Type B pancreatic cell (in vitro differentiated cells): ENCODE measurements around the gene FAM81A. TPM values are rescaled to one million over a fixed set of nuclear protein-coding genes. Genes with fewer than 3 reads are reported as not detected.
"Not testable (repeated sequence)": the region's sequence is repeated elsewhere in the genome, so short reads cannot be mapped to it uniquely, and the experiment has no call there.

ENCODE experiments used
- DNase-seq: peaks from one replicate; pipeline ENCODE4 v3.0.0; 2021; ENCODE audit warnings: mixed read lengths; ENCODE audit not compliant: unreplicated experiment; ENCODE audit errors: extremely low spot score
- H3K27ac Mint-ChIP-seq: 2 replicates; pipeline ENCODE4 v1.8.0; 2021; ENCODE audit warnings: mild to moderate bottlenecking, mixed read lengths
- H3K27me3 Mint-ChIP-seq: 2 replicates; pipeline ENCODE4 v1.8.0; 2021; ENCODE audit warnings: mixed read lengths
- H3K36me3 Mint-ChIP-seq: 2 replicates; pipeline ENCODE4 v1.8.0; 2021; ENCODE audit warnings: mixed read lengths
- H3K4me1 Mint-ChIP-seq: one replicate; pipeline ENCODE4 v1.8.0; 2021; ENCODE audit warnings: mixed read lengths; ENCODE audit not compliant: unreplicated experiment
- H3K4me3 Mint-ChIP-seq: 2 replicates; pipeline ENCODE4 v1.8.0; 2021; ENCODE audit warnings: mild to moderate bottlenecking, mixed read lengths
- H3K9me3 Mint-ChIP-seq: 2 replicates; pipeline ENCODE4 v1.8.0; 2021; ENCODE audit warnings: mixed read lengths
- total RNA-seq: library from RNA; stranded (reverse); gene quantifications from 2 replicates; pipeline ENCODE4 v1.2.1, GENCODE V29; 2021; ENCODE audit warnings: low replicate concordance
- TF ChIP-seq, protein P1 (sequence below): fragments of 200-600 bp; sonication (generic); conservative IDR thresholded peaks from 2 replicates; pipeline ENCODE4 v1.5.0; 2021; ENCODE audit warnings: antibody characterized with exemption, mild to moderate bottlenecking

FAM81A gene
- total RNA-seq, 1 donor from 2014 or later: 1.4 TPM

DNA sequence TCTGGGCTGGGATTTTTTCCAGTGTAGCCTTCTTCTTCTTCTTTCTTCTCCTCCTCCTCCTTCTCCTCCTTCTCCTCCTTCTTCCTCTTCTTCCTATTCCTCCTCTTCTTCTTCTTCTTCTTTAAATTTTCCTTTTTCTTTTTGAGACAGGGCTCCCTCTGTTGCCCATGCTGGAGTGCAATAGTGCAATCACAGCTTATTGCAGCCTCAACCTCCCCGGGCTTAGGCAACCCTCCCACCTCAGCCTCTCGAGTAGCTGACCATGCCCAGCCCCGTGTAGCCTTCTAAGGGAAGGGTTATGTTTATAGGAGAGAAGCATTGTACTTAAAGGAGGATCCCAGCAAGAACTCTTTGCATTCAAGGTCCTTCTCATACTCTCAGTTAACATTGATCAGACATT lies 41.3 kb upstream of the FAM81A start:
- Mint-ChIP-seq H3K4me1 (peaks cover 1% of the 10 kb centered on the region), H3K9me3 (no peaks in the 10 kb centered on the region), H3K27ac (no peak overlapping the region), H3K36me3 (no peaks in the 10 kb centered on the region), H3K4me3 (no peak overlapping the region), H3K27me3 (peaks cover 18% of the 10 kb centered on the region)
- TF ChIP-seq, protein P1, sequence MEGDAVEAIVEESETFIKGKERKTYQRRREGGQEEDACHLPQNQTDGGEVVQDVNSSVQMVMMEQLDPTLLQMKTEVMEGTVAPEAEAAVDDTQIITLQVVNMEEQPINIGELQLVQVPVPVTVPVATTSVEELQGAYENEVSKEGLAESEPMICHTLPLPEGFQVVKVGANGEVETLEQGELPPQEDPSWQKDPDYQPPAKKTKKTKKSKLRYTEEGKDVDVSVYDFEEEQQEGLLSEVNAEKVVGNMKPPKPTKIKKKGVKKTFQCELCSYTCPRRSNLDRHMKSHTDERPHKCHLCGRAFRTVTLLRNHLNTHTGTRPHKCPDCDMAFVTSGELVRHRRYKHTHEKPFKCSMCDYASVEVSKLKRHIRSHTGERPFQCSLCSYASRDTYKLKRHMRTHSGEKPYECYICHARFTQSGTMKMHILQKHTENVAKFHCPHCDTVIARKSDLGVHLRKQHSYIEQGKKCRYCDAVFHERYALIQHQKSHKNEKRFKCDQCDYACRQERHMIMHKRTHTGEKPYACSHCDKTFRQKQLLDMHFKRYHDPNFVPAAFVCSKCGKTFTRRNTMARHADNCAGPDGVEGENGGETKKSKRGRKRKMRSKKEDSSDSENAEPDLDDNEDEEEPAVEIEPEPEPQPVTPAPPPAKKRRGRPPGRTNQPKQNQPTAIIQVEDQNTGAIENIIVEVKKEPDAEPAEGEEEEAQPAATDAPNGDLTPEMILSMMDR: no peak
- DNase-seq: no peak

DNA sequence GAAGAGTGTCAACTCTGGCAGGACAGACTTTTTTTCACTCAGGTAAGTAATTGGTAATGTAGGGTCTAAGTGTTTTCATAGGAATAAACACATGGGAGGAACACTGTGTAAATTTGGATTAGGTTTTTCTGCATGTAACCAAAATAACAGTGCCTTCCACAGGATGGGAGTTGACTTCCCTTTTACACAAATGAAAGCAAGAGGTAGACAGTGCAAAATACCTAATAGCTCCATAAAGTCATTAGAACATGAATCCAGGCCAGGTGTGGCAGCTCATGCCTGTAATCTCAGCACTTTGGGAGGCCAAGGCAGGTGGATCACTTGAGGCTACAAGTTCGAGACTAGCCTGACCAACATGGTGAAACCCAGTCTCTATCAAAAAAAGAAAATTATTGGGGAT lies 39.8 kb upstream of the FAM81A start:
- Mint-ChIP-seq H3K36me3 (no peaks in the 10 kb centered on the region), H3K27me3 (peaks cover 18% of the 10 kb centered on the region), H3K27ac (no peak overlapping the region), H3K4me3 (no peak overlapping the region), H3K4me1 (peaks cover 5% of the 10 kb centered on the region), H3K9me3 (no peaks in the 10 kb centered on the region)
- TF ChIP-seq, protein P1: no peak
- no peak for DNase-seq

DNA sequence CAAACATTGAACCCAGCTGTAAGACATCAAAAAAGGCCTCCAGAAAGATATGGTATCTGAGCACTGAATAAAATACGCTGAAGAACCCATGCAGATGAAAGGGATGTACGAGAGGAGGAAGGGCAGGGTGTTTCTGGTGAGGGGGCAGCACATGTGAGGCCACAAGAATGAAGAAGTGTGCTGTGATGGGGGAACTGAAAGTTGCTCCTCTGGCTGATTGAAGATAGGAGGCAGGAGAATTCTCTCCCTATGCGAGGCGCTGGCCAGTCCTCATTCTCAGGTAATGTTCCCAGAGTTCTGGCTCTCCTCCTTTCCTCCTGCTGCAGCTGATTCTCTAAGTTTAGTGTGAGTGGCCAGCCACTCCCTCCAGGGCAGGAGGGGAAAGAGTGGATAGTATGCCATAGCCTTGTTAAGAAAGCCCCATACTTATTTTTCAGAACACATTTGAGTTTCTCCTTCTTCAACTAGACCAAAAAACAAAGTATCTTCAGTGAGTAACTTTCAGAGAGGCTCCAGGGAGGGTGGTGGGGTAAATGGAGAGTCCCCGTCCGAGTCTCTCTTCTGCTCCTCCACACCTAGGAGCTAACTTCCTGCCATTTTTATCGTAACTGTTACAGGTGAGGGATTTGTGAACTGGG lies 38.4 kb upstream of the FAM81A start:
- Mint-ChIP-seq H3K27ac (no peak overlapping the region), H3K9me3 (no peaks in the 10 kb centered on the region), H3K36me3 (no peaks in the 10 kb centered on the region), H3K4me3 (no peak overlapping the region), H3K4me1 (peaks cover 5% of the 10 kb centered on the region), H3K27me3 (peaks cover 18% of the 10 kb centered on the region)
- no peak for DNase-seq
- TF ChIP-seq, protein P1: no peak

DNA sequence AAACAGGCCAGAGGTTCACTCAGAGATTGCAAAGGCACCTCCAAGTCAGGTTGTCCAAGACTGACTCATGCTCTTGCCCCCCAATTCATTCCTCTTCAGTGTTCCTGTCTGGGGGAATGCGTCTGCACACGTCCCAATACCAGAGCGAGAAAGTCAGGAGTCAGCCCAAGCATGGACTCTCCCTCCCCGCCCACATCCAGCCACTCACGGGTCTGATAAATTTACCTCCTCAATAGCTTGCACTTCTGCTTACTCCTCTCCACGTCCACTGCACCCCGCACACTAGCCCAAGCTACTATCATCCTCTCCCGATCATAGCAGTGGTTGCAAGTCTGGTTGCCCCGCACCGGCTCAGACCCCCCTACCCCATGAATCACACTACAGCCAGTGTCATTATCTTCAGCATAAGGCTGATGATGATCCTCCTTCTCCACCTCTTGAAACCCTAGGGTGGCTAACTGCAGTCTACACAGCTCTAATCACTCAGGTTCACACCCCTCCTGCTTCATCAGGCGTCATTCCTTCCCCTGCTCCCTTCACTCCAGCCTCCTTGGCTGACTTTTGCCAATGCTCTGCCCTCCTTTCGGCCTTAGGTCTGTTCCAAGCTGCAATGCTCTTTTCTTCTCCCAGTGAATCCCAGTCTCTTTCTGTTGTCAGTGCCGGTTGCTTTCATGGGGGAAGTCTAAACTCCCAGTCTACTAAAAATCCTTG lies 37.7 kb upstream of the FAM81A start:
- TF ChIP-seq, protein P1: no peak
- no peaks in the 10 kb centered on the region for H3K9me3 Mint-ChIP-seq
- H3K4me1 Mint-ChIP-seq: peaks cover 5% of the 10 kb centered on the region
- H3K27ac Mint-ChIP-seq: no peak overlapping the region
- H3K27me3 Mint-ChIP-seq: peaks cover 18% of the 10 kb centered on the region
- H3K36me3 Mint-ChIP-seq: no peaks in the 10 kb centered on the region
- no peak overlapping the region for H3K4me3 Mint-ChIP-seq
- no peak for DNase-seq

DNA sequence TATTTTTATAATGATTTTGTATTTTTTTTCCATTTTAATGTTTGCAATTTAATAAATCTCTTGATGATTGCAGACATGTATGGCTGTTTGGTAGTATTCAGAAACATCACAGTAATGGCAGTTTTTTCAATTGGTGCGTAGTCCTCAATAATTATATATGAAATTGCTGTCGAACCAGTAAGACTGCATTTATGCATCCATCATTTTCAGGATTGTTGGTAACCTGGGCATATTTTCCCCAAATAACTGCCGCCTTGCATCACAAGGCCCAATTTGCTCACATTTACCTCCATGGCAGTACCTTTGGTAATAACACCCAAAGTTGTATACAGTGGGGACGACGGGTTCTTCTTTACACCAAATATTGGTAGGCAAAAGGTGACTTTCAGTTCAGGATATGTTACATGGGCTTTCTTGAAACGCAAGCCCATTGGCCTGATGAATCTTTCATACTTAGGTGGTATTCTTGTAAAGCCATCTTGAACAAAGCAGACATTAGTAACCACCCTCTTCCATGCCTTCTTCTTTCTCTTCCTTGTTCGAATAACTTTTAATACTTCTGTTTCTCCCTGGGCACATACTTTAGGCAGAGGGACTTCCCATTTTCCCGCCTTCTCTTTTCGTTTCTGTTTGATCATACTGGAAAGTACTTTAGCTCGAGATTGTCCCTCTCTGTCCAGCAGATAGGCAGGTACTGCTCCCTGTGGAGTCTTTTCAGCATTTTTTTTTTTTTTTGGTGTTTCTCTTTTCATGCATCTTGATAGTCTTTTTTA lies 36.7 kb upstream of the FAM81A start:
- H3K36me3 Mint-ChIP-seq, H3K4me1 Mint-ChIP-seq, H3K4me3 Mint-ChIP-seq, H3K27ac Mint-ChIP-seq, DNase-seq, H3K9me3 Mint-ChIP-seq: not testable (repeated sequence)
- H3K27me3 Mint-ChIP-seq: peaks cover 15% of the 10 kb centered on the region
